ACC112 (cell line): ENCODE results near the gene TWSG1.
A peak's percentile ranks its signal among the peaks of the same experiment; 100 is the strongest.

ENCODE experiments used
- H2AFZ ChIP-seq: fragments of 200-600 bp; sonication (generic); one replicate; pipeline ENCODE4 v1.6.0; 2017; ENCODE audit warnings: antibody characterized with exemption, low read length; ENCODE audit not compliant: unreplicated experiment
- H3K27ac ChIP-seq: fragments of 200-600 bp; sonication (generic); 2 replicates; pipeline ENCODE4 v1.5.1; 2014; ENCODE audit warnings: low read depth, mild to moderate bottlenecking, antibody characterized with exemption, low read length, moderate library complexity
- H3K27me3 ChIP-seq: fragments of 200-600 bp; sonication (generic); 2 replicates; pipeline ENCODE4 v1.6.1; 2014; ENCODE audit warnings: mild to moderate bottlenecking, antibody characterized with exemption, low read length, moderate library complexity, mixed read lengths; ENCODE audit not compliant: insufficient read depth
- H3K36me3 ChIP-seq: fragments of 200-600 bp; sonication (generic); 2 replicates; pipeline ENCODE4 v1.6.1; 2016; ENCODE audit warnings: mild to moderate bottlenecking, antibody characterized with exemption, low read length, moderate library complexity, mixed read lengths; ENCODE audit not compliant: insufficient read depth
- H3K4me1 ChIP-seq: fragments of 200-600 bp; sonication (generic); one replicate; pipeline ENCODE4 v1.6.1; 2016; ENCODE audit warnings: low read length, mixed read lengths; ENCODE audit not compliant: insufficient read depth, unreplicated experiment, control insufficient read depth
- H3K4me3 ChIP-seq: fragments of 200-600 bp; sonication (generic); 2 replicates; pipeline ENCODE4 v1.5.1; 2014; ENCODE audit warnings: mild to moderate bottlenecking, low read depth, low read length
- H3K79me2 ChIP-seq: fragments of 200-600 bp; sonication (generic); one replicate; pipeline ENCODE4 v1.6.0; 2016; ENCODE audit warnings: low read length; ENCODE audit not compliant: control insufficient read depth, unreplicated experiment, insufficient read depth

TWSG1 gene

DNA sequence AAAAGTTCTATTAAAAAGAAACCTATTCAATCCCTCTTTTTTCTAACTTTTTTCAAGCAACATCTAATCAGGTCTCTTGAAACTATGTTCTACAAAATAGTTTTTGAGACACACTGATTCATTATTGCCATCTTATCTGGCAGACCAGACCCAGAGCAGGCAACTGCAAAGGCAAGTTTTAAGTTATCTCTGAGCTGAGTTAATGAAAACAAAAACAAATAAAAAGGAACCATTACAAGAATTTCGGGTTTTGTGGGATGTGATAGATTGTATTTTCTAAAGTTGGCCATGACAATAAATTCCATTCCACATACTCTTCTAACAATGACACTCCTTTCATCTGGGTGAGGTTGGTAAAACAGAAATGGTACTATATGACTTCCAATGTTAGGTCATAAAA is 15.2 kb upstream of the TWSG1 start:
- Histone ChIP-seq H2AFZ (no peak overlapping the region), H3K4me3 (no peak overlapping the region), H3K4me1 (peaks cover 16% of the 10 kb centered on the region), H3K36me3 (no peaks in the 10 kb centered on the region), H3K27ac (no peak overlapping the region), H3K79me2 (no peaks in the 10 kb centered on the region), H3K27me3 (no peaks in the 10 kb centered on the region)

- no peaks in the 10 kb centered on the region for H3K36me3 ChIP-seq
- H2AFZ ChIP-seq: peak overlapping the region; percentile 47
- H3K27ac ChIP-seq: no peak overlapping the region
Measured at GRCh38 chr18:9321017-9321452, 13.5 kb upstream of the TWSG1 start.

DNA sequence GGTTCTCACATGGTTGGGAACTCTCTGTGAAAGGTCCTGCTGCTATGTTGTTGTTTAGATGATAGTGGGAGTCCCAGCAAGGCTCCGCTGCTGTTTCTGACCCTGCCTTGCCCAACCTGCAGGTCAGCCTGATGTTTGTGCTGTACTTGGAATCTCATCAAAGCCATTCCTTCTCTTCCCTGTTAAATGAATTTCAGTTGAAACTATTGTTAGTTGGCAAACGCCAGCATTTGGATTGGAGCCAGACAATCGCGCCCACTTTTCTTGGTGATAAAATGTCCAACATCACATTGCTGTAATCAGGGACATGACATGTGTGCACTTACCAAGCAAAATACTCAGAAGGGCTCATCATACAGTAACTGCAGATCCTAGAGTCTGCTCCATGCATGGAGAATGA is 12.8 kb upstream of the TWSG1 start:
- no peaks in the 10 kb centered on the region for H3K79me2 ChIP-seq
- H2AFZ ChIP-seq: no peak overlapping the region
- no peak overlapping the region for H3K4me3 ChIP-seq
- H3K36me3 ChIP-seq: no peaks in the 10 kb centered on the region
- no peaks in the 10 kb centered on the region for H3K27me3 ChIP-seq
- peaks cover 16% of the 10 kb centered on the region for H3K4me1 ChIP-seq
- H3K27ac ChIP-seq: no peak overlapping the region

More at GRCh38 chr18:9321017-9321452, 13.5 kb upstream of the TWSG1 start:
- no peaks in the 10 kb centered on the region for H3K27me3 ChIP-seq
- H3K4me1 ChIP-seq: peaks cover 16% of the 10 kb centered on the region
- H3K79me2 ChIP-seq: no peaks in the 10 kb centered on the region
- no peak overlapping the region for H3K4me3 ChIP-seq

GRCh38 chr18:9322744-9323143 is 11.8 kb upstream of the TWSG1 start:
- Histone ChIP-seq H3K4me3 (no peak overlapping the region), H3K36me3 (no peaks in the 10 kb centered on the region), H3K79me2 (no peaks in the 10 kb centered on the region), H3K4me1 (peaks cover 16% of the 10 kb centered on the region), H2AFZ (no peak overlapping the region), H3K27me3 (no peaks in the 10 kb centered on the region), H3K27ac (no peak overlapping the region)

DNA sequence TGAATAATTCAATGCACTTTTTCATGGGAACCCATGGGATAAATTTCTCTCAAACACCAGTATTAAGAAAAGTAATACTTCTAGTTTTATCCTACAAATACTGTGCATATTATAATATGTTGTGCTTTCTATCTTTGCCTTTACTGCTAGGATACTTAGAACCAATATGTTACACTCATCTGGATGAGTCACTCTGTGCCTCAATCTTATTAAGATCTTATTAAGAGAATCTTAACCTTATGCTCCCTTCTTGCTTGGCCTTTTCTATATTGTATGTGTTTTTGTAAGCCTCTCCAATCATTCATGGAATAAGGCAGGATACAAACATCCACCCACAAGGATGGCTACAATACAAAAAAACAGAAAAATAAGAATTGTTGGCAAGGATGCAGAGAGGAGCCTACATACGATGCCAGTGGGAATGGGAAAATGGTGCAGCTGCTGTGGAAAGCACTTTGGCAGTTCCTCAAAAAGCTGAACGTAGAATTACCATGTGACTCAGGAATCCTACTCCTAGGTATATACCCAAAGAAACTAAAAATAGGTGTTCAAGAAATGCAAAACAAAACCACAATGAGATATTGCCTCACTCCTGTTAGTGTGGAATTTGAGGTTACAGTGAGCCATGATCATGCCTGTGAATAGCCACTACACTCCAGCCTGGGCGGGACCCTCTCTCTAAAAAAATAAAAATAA is 10.7 kb upstream of the TWSG1 start:
- H3K27ac ChIP-seq: 0 out of 2 replicates have a peak overlapping the region, but pooled peaks have one; percentile 20
- H3K79me2 ChIP-seq: no peaks in the 10 kb centered on the region
- no peaks in the 10 kb centered on the region for H3K36me3 ChIP-seq
- no peak overlapping the region for H3K4me3 ChIP-seq
- no peak overlapping the region for H2AFZ ChIP-seq
- no peaks in the 10 kb centered on the region for H3K27me3 ChIP-seq
- H3K4me1 ChIP-seq: peaks cover 16% of the 10 kb centered on the region

DNA sequence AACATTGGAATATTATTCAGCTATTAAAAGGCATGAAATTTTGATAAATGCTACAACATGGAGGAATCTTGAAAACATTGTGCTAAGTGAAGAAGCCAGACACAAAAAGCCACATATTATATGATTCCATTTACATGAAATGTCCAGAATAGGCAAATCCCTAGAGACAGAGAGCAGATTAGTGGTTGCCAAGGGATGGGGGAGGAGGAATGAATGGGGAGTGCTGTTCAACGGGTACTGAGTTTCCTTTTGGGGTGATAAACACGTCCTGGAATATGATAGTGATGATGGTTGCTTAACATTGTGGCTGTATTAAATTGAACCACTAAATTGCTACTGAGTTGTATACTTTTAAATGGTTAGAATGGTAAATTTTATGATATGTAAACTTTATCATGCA is 8.9 kb upstream of the TWSG1 start:
- no peaks in the 10 kb centered on the region for H3K27me3 ChIP-seq
- no peak overlapping the region for H3K4me3 ChIP-seq
- no peaks in the 10 kb centered on the region for H3K79me2 ChIP-seq
- peaks cover 15% of the 10 kb centered on the region for H3K4me1 ChIP-seq
- H2AFZ ChIP-seq: no peak overlapping the region
- no peak overlapping the region for H3K27ac ChIP-seq
- H3K36me3 ChIP-seq: no peaks in the 10 kb centered on the region

GRCh38 chr18:9328776-9329175 is 5.8 kb upstream of the TWSG1 start:
- no peaks in the 10 kb centered on the region for H3K27me3 ChIP-seq
- no peak overlapping the region for H3K27ac ChIP-seq
- H3K4me3 ChIP-seq: no peak overlapping the region

GRCh38 chr18:9329471-9329870 is 5.1 kb upstream of the TWSG1 start:
- Histone ChIP-seq H2AFZ (no peak overlapping the region), H3K4me1 (no peaks in the 10 kb centered on the region), H3K79me2 (no peaks in the 10 kb centered on the region), H3K4me3 (no peak overlapping the region), H3K27ac (no peak overlapping the region), H3K36me3 (no peaks in the 10 kb centered on the region), H3K27me3 (no peaks in the 10 kb centered on the region)

More at GRCh38 chr18:9328776-9329175, 5.8 kb upstream of the TWSG1 start:
- no peaks in the 10 kb centered on the region for H3K79me2 ChIP-seq
- H3K36me3 ChIP-seq: no peaks in the 10 kb centered on the region
- H3K4me1 ChIP-seq: peaks cover 4% of the 10 kb centered on the region
- no peak overlapping the region for H2AFZ ChIP-seq

DNA sequence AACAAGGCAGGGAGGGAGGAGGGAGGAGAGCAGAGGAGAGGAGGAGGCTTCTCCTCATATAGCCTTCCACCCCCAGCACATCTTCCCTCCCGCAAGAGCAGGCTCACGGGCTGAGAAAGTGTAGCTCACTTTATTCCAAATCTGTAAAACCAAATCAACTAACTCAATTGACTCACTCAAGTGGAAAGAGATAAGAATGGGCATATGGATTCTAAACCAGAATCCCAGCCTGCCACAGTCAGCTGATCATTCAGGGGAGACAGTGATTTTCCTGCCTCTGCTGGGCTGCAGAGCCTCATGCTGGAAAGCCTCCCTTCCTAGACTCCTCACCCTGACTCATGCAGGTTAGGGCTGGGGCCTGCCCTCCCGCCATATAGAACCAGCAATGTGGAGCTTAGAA is 4.2 kb upstream of the TWSG1 start:
- H3K36me3 ChIP-seq: no peaks in the 10 kb centered on the region
- no peak overlapping the region for H3K27ac ChIP-seq
- peaks cover 7% of the 10 kb centered on the region for H3K79me2 ChIP-seq
- no peak overlapping the region for H2AFZ ChIP-seq
- no peak overlapping the region for H3K4me3 ChIP-seq
- H3K4me1 ChIP-seq: no peaks in the 10 kb centered on the region
- H3K27me3 ChIP-seq: no peaks in the 10 kb centered on the region

DNA sequence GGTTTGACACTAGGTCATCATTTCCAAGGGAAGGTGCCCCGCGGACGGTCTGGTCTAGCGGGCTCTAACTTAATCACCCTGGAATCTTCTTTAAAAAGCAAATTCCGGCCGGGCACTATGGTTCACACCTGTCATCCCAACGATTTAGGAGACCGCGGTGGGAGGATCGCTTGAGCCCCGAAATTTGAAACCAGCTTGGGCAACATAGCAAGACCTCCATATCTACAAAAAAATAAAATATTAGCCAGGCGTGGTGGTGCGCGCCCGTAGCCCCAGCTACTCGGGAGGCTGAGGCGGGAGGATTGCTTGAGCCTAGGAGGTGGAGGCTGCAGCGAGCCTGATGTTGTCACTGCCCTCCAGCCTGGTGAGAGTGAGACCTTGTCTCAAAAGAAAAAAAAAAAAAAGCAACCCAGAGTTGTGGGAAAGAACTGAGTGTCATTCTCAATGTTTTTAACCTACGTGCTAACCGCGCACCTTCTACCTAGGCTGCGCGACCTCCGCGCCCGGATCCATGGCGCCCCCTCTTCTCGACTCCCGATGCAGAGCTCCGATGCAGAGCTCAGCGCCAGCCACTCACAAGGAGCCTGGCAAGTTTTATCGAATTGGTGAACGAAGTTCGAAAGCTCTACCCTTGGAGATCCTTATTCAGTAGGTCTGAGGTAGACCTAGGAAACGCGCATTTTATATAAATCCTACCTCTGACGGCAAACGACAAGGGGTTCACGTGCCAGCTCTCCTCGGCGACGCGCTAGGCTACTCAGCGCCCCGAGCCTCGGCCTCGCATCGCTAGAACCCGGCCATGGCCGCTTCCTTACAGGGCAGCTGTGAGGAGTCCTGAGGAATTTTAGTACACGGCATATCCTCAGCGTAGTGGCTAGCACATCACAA is 888 bp upstream of the TWSG1 start:
- Histone ChIP-seq H3K27ac (peak overlapping the region; percentile 64), H3K4me3 (peak overlapping the region; percentile 99), H3K27me3 (no peaks in the 10 kb centered on the region), H3K36me3 (peaks cover 5% of the 10 kb centered on the region; the same call in 1 of the 2 replicates), H3K79me2 (peaks cover 28% of the 10 kb centered on the region), H2AFZ (peak overlapping the region; percentile 88), H3K4me1 (peaks cover 22% of the 10 kb centered on the region)
